Endothelial cell of umbilical vein (primary cell): ENCODE measurements around the gene PHF24. TPM values are rescaled to one million over a fixed set of nuclear protein-coding genes. Genes with fewer than 3 reads are reported as not detected.
"Not testable (repeated sequence)": the region's sequence is repeated elsewhere in the genome, so short reads cannot be mapped to it uniquely, and the experiment has no call there.

Experiments
- BruUV-seq: library from RNA; stranded (reverse); fragments of 400-500 nt; replicated peaks from 2 replicates; lab custom pipeline; 2021; lab: Mats Ljungman, UMichigan
- CTCF ChIA-PET: fragments of 300-600, 350-600 bp; sonication (Branson Sonifier 250); formaldehyde crosslinking; loops from one replicate; lab custom pipeline; 2021; ENCODE audit warnings: antibody characterized with exemption, inconsistent platforms; lab: Charles Lee
- POLR2A ChIA-PET: fragments of 300-600, 350-600 bp; sonication (Branson Sonifier 250); formaldehyde crosslinking; loops from one replicate; lab custom pipeline; 2021; ENCODE audit warnings: antibody characterized with exemption, inconsistent platforms; lab: Charles Lee
- DNase-seq: peaks from one replicate; pipeline ENCODE4 v3.0.0-alpha.2; 2011; ENCODE audit warnings: low read depth, low spot score
- FAIRE-seq: peaks from 2 replicates; lab custom pipeline; 2011; peaks lifted over from hg19 to GRCh38; lab: Jason Lieb, UNC
- H2AFZ ChIP-seq: 2 replicates; pipeline ENCODE4 v1.6.0; 2012; ENCODE audit warnings: low read depth, low read length, control low read depth, inconsistent platforms
- H3K27ac ChIP-seq: 2 replicates; pipeline ENCODE4 v1.5.1; 2011; ENCODE audit warnings: low read depth, mild to moderate bottlenecking, control low read depth, low read length, moderate library complexity; ENCODE audit not compliant: insufficient read depth
- H3K27me3 ChIP-seq, 2 experiments: 2 replicates each; pipeline versions ENCODE4 v1.6.0 to v1.6.1; 2011; ENCODE audit warnings: low read length in 2 of 2, mixed read lengths in 1 of 2; ENCODE audit not compliant: control insufficient read depth in 2 of 2, insufficient read depth in 2 of 2
- H3K36me3 ChIP-seq, 2 experiments: 2 replicates in 1 of 2; 3 replicates in 1 of 2; pipeline ENCODE4 v1.5.1; 2011; ENCODE audit warnings: low read length in 2 of 2, mild to moderate bottlenecking in 1 of 2, moderate library complexity in 1 of 2; ENCODE audit not compliant: control insufficient read depth in 2 of 2, insufficient read depth in 2 of 2; ENCODE audit errors: extremely low read depth in 1 of 2
- H3K4me1 ChIP-seq: 3 replicates; pipeline ENCODE4 v1.5.1; 2011; ENCODE audit warnings: mild to moderate bottlenecking, low read length; ENCODE audit not compliant: control insufficient read depth, insufficient read depth; ENCODE audit errors: extremely low read depth
- H3K4me2 ChIP-seq: 2 replicates; pipeline ENCODE4 v1.6.1; 2011; ENCODE audit warnings: low read length, control low read depth, mixed read lengths; ENCODE audit not compliant: insufficient read depth
- H3K4me3 ChIP-seq, 3 experiments: fragments of 200-600 bp in 1 of 3; sonication (generic), shearing (Covaris generic) in 1 of 3; replicated peaks in 1 of 3; 2 replicates each; pipeline ENCODE4 v1.5.1; 2011 to 2016; ENCODE audit warnings: control low read depth in 3 of 3, low read length in 3 of 3, mild to moderate bottlenecking in 2 of 3, inconsistent platforms in 1 of 3, low read depth in 1 of 3, moderate library complexity in 1 of 3; ENCODE audit not compliant: insufficient read depth in 1 of 3
- H3K79me2 ChIP-seq: 2 replicates; pipeline ENCODE4 v1.6.0; 2012; ENCODE audit warnings: low read length, inconsistent platforms; ENCODE audit not compliant: control insufficient read depth, insufficient read depth
- H3K9ac ChIP-seq: replicated peaks from 2 replicates; pipeline ENCODE3; 2011; ENCODE audit warnings: low read length, control low read depth; ENCODE audit not compliant: insufficient read depth; ENCODE audit errors: extremely low read depth
- H3K9me1 ChIP-seq: replicated peaks from 3 replicates; pipeline ENCODE4 v1.6.0; 2011; ENCODE audit warnings: mild to moderate bottlenecking, low read length; ENCODE audit not compliant: control insufficient read depth, insufficient read depth; ENCODE audit errors: extremely low read depth
- H3K9me3 ChIP-seq: replicated peaks from 2 replicates; pipeline ENCODE4 v1.5.1; 2012; ENCODE audit warnings: low read length, inconsistent platforms; ENCODE audit not compliant: control insufficient read depth, insufficient read depth
- H4K20me1 ChIP-seq: replicated peaks from 2 replicates; pipeline ENCODE3; 2011; ENCODE audit warnings: mild to moderate bottlenecking, low read length; ENCODE audit not compliant: control insufficient read depth, insufficient read depth; ENCODE audit errors: extremely low read depth
- CTCF ChIP-seq, 2 donors: IDR thresholded peaks; 1 replicate in 1 of 2; 2 replicates in 1 of 2; pipeline ENCODE4 v1.5.1; 2011; ENCODE audit warnings: low read length in 2 of 2, mild to moderate bottlenecking in 2 of 2, moderate library complexity in 2 of 2, control low read depth in 1 of 2, inconsistent platforms in 1 of 2, low read depth in 1 of 2; ENCODE audit not compliant: insufficient read depth in 1 of 2; ENCODE audit errors: extremely low read depth in 1 of 2
- FOS ChIP-seq: IDR thresholded peaks from 2 replicates; pipeline ENCODE4 v1.6.1; 2011; ENCODE audit warnings: mild to moderate bottlenecking, low read length, moderate library complexity, borderline replicate concordance; ENCODE audit not compliant: insufficient read depth
- JUN ChIP-seq: IDR thresholded peaks from 2 replicates; pipeline ENCODE4 v1.6.1; 2011; ENCODE audit warnings: borderline replicate concordance, low read depth; ENCODE audit not compliant: insufficient read length, insufficient read depth
- MAX ChIP-seq: IDR thresholded peaks from 2 replicates; pipeline ENCODE4 v1.6.1; 2011; ENCODE audit not compliant: insufficient read depth, insufficient read length
- MYC ChIP-seq: IDR thresholded peaks from one replicate; pipeline ENCODE4 v1.6.1; 2011; ENCODE audit warnings: mild to moderate bottlenecking, low read depth, low read length
- dilution Hi-C: fragments of 300-500 bp; cut with MboI; formaldehyde crosslinking; loops from one replicate; pipeline ENCODE4 v1.15.0; 2019; ENCODE audit warnings: low sequenced_read_pairs; ENCODE audit not compliant: extremely low pct_ligation_motif_present
- intact Hi-C: fragments of 100-400 bp; cut with micrococcal nuclease; formaldehyde crosslinking; loops from one replicate; pipeline ENCODE4 v1.10.0; 2022
- polyA plus RNA-seq, 4 experiments: library from polyadenylated mRNA; depleted of rRNA in 3 of 4; stranded (reverse) in 3 of 4; unstranded in 1 of 4; fragments of >200 nt; gene quantifications; 2 replicates each; pipeline versions ENCODE4 v1.2.1 to v1.2.3, GENCODE V29; 2011 to 2012; ENCODE audit warnings: missing spikeins in 1 of 4
- total RNA-seq: library from RNA; stranded (reverse); gene quantifications from 2 replicates; pipeline ENCODE4 v1.2.3, GENCODE V29; 2021

Gene PHF24
- total and polyA plus RNA-seq, 2 donors (not counting 3 experiments of a cell fraction or from before 2014, with no cell fraction given), result not detected

GRCh38 chr9:35023443-35023842 is 65.4 kb downstream of the PHF24 start:
- intact Hi-C loops, H3K4me2 ChIP-seq, H3K4me3 ChIP-seq, H2AFZ ChIP-seq, H4K20me1 ChIP-seq, H3K36me3 ChIP-seq, H3K9me3 ChIP-seq, H3K9ac ChIP-seq, H3K9me1 ChIP-seq, POLR2A ChIA-PET, dilution Hi-C loops, DNase-seq, H3K27ac ChIP-seq, H3K27me3 ChIP-seq, H3K79me2 ChIP-seq, FAIRE-seq, BruUV-seq, H3K4me1 ChIP-seq: not testable (repeated sequence)
- CTCF ChIA-PET, result interaction anchor here (1.2 kb wide), 2 partner anchors 11 to 29 kb away, joined by 3 to 5 read pairs; no protein-coding TSS in a partner anchor

- Histone ChIP-seq H3K4me2 (no peak overlapping the region), H3K9me3 (no peaks in the 10 kb centered on the region), H3K36me3 (no peaks in the 10 kb centered on the region), H3K79me2 (no peaks in the 10 kb centered on the region), H3K4me1 (peaks cover 9% of the 10 kb centered on the region), H3K27me3 (no peaks in the 10 kb centered on the region), H3K27ac (no peak overlapping the region), H4K20me1 (no peaks in the 10 kb centered on the region), H3K9me1 (no peaks in the 10 kb centered on the region), H2AFZ (no peak overlapping the region), H3K4me3 (no peak overlapping the region), H3K9ac (no peak overlapping the region)
- TF ChIP-seq FOS, result no peak
- TF ChIP-seq CTCF (IDR thresholded peaks at IDR 0.05; ENCODE audit: extremely low read depth in 1 of 2, insufficient read depth in 1 of 2, low read depth in 1 of 2, low read length in 2 of 2), result no peak
- no peak for TF ChIP-seq JUN
- no peak for TF ChIP-seq MYC
- TF ChIP-seq MAX, result no peak
- dilution Hi-C loops (no loop called here), intact Hi-C loops (no loop called here)
- POLR2A ChIA-PET, result interaction anchor here (1.1 kb wide), 1 partner anchor 45 kb away, joined by 3 read pairs; the partner anchor contains the start of gene VCP
- FAIRE-seq (no peak), DNase-seq (peak; percentile 19)
- CTCF ChIA-PET, result interaction anchor here (0.5 to 4.5 kb wide), 10 partner anchors 9 to 1004 kb away, joined by 3 to 29 read pairs (median 6); partner anchors contain the start of gene VCP
- no TSS peak for BruUV-seq
Observed at GRCh38 chr9:35026671-35027070, 68.6 kb downstream of the PHF24 start.
